Mucosa of descending colon (tissue), 3 donors: Measurements from ENCODE around the gene IL31RA. TPM values are rescaled to one million over a fixed set of nuclear protein-coding genes. Genes with fewer than 3 reads are reported as not detected.

Experiments
- ATAC-seq: fragments of 200-7000 bp; cut with Tn5 transposase; one replicate; pipeline ENCODE4 v1.9.1; 2020; ENCODE audit warnings: mild to moderate bottlenecking, moderate library complexity
- DNase-seq, 3 donors: peaks; one replicate each; pipeline ENCODE4 v3.0.0-alpha.2; 2020
- H3K36me3 ChIP-seq: fragments of 200-600 bp; one replicate; pipeline ENCODE4 v1.8.0; 2021; ENCODE audit warnings: low read depth, mild to moderate bottlenecking
- H3K4me1 ChIP-seq: fragments of 200-600 bp; one replicate; pipeline ENCODE4 v1.8.0; 2021; ENCODE audit warnings: low read depth, mild to moderate bottlenecking
- H3K4me3 ChIP-seq: fragments of 200-600 bp; one replicate; pipeline ENCODE4 v1.8.0; 2021; ENCODE audit warnings: mild to moderate bottlenecking
- H3K9me3 ChIP-seq: fragments of 200-600 bp; one replicate; pipeline ENCODE4 v1.8.0; 2021; ENCODE audit warnings: mild to moderate bottlenecking
- CTCF ChIP-seq: fragments of 200-600 bp; IDR thresholded peaks from one replicate; pipeline ENCODE4 v1.8.0; 2022; ENCODE audit warnings: antibody characterized with exemption, mild to moderate bottlenecking
- intact Hi-C, 2 donors: fragments of 100-400 bp; cut with DNase I in 1 of 2; cut with micrococcal nuclease in 1 of 2; formaldehyde crosslinking; loops; one replicate each; pipeline versions ENCODE4 v1.11.0 to v1.11.1; 2022; cut with DNase I, micrococcal nuclease
- total RNA-seq, 3 donors: library from RNA; stranded (reverse); fragmentation: NEBNext Ultra II Directional in 2 of 3; extraction: Animal tissue kit (Norgen Biotek cat#: 25700) in 2 of 3; gene quantifications; one replicate each; pipeline versions ENCODE4 v1.2.1 to v1.2.4, GENCODE V29; 2021 to 2023
- donor health status: DM: no; HTN: no; CAD: no; lungs with moderate emphysema.
- donor health status: DM: no; HTN: no; CAD: no.
- donor health status: DM: no; HTN: yes; CAD: no.

The IL31RA gene
- total RNA-seq, 3 donors from 2014 or later: 0.12 TPM; not detected in 2

GRCh38 chr5:55880453-55880852 lies 29.3 kb downstream of the IL31RA start:
- Histone ChIP-seq H3K9me3 (no peaks in the 10 kb centered on the region), H3K4me1 (no peaks in the 10 kb centered on the region), H3K4me3 (no peak overlapping the region), H3K36me3 (no peaks in the 10 kb centered on the region)
- intact Hi-C loops: no loop called here
- no peak for TF ChIP-seq CTCF
- ATAC-seq: no peak
- DNase-seq: no peak

- no peak for ATAC-seq
- TF ChIP-seq CTCF: no peak
- intact Hi-C loops: no loop called here
- no peaks in the 10 kb centered on the region for H3K36me3 ChIP-seq
- no peak for DNase-seq
- H3K4me1 ChIP-seq: no peaks in the 10 kb centered on the region
- H3K4me3 ChIP-seq: no peak overlapping the region
- H3K9me3 ChIP-seq: no peaks in the 10 kb centered on the region
Observed at GRCh38 chr5:55885359-55885758, 34.2 kb downstream of the IL31RA start.

GRCh38 chr5:55888205-55888604 lies 37.0 kb downstream of the IL31RA start:
- H3K4me3 ChIP-seq: no peak overlapping the region
- no peak for TF ChIP-seq CTCF
- DNase-seq (no peak), ATAC-seq (no peak)
- no peaks in the 10 kb centered on the region for H3K9me3 ChIP-seq
- H3K36me3 ChIP-seq: no peaks in the 10 kb centered on the region
- H3K4me1 ChIP-seq: no peaks in the 10 kb centered on the region
- intact Hi-C loops: no loop called here

- ATAC-seq: no peak
- H3K36me3 ChIP-seq: no peaks in the 10 kb centered on the region
- H3K9me3 ChIP-seq: no peaks in the 10 kb centered on the region
- no peaks in the 10 kb centered on the region for H3K4me1 ChIP-seq
- no peak for DNase-seq
- TF ChIP-seq CTCF: no peak
- intact Hi-C loops: no loop called here
- no peak overlapping the region for H3K4me3 ChIP-seq
Observed at GRCh38 chr5:55892479-55892878, 41.3 kb downstream of the IL31RA start.

- no peak overlapping the region for H3K4me3 ChIP-seq
- H3K36me3 ChIP-seq: no peaks in the 10 kb centered on the region
- ATAC-seq (no peak), DNase-seq (no peak)
- TF ChIP-seq CTCF: no peak
- no peaks in the 10 kb centered on the region for H3K4me1 ChIP-seq
- intact Hi-C loops: no loop called here
- H3K9me3 ChIP-seq: no peaks in the 10 kb centered on the region
Observed at GRCh38 chr5:55894135-55894534, 43.0 kb downstream of the IL31RA start.

- ATAC-seq (no peak), DNase-seq (no peak)
- no peaks in the 10 kb centered on the region for H3K9me3 ChIP-seq
- no peak for TF ChIP-seq CTCF
- intact Hi-C loops: no loop called here
- H3K4me1 ChIP-seq: no peaks in the 10 kb centered on the region
- H3K36me3 ChIP-seq: no peaks in the 10 kb centered on the region
- no peak overlapping the region for H3K4me3 ChIP-seq
Observed at GRCh38 chr5:55895346-55895745, 44.2 kb downstream of the IL31RA start.
